ENCODE results near the gene PRPF6. TPM values are rescaled to one million over a fixed set of nuclear protein-coding genes. Genes with fewer than 3 reads are reported as not detected.

The PRPF6 gene
- total RNA-seq, 2 donors from 2014 or later, result 42.3 to 52.1 TPM

DNA sequence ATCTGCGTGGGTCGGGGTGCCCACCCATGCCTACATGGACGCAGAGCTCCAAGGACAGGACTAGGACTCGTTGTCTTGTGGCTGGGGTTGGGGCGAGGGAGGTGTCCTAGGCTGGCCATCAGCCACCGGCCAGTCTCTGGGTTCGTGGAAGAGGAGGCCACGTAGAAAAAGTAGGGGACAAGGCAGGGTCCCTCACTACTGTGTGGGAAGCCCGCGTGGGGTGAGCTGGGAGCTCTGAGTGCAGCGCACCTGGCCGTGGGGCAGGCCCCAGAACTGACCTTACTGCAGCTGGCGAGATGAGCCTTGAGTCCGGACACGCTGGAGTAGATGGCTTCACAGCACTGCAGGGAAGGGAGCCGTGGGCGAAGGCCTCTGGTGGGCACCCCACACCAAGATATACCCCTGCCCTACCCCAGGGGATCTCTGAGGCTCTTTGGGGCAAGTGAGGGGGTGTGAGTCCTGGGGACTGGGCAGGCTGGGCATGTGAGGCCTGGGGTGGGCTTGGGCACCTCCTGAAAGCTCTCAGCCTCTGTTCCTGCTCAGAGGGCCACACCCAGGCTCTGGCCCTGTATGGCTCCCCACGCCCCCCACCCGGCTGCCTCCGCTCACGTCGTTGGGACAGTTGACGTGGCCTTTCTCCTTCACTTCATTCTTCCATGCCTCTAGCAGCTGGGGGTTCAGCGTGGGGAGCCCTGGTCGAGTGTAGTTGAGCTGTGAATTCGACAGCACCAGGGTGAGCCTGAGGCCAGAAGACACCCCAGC, 19.1 kb upstream of the PRPF6 start:
- no peak for DNase-seq
- intact Hi-C loops (cut with DNase I), result loop anchor here (10.0 kb wide), 1 partner anchor 417 kb away; the partner anchor contains the start of gene SRMS

DNA sequence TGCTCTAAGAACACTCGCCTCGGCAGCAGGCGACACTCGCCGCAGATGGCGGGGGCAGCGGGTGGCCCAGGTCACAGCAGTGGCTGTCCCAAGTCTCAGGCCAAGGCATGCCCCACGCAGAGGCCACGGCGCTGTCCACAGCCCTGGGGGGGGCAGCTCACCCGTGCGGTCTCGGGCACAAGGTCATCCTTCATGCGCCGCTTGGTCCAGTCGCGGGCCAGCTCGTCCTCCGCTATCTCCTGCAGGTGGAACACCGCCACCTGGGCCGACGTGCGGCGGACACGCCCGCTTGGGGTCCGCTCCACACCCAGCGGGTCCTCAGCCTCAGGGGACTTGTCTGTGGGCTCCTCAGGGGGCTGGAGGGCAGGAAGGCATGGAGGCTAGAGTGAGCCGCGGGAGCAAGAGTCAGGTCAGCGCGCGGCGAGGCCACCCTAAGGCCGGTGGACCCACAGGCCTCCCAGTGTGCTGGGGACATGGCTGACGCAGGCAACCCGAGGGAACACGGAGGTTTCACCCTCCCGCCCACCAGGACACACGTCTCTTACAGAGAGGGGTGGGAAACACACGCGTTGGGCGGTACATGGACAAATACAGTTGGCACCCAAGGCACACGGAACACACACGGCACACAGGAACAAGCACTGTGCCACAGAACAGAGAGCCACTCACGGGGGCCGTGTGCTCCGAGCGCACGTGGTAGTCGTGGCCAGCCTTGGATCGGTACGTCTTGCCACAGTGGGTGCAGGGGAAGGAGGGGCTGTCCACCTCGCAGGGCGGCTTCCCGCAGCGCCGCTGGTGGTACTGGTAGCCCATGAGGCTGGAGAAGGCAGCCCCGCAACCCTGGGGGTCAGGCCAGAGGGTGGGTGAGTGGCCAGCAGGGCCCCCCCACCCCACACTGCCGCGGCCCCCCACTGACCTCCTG, 18.2 kb upstream of the PRPF6 start:
- 93 to 94% methylated on average over 18 to 37 of the region's 61 CpGs for WGBS, 2 donors
- Histone ChIP-seq H3K27ac (no peak overlapping the region), H3K27me3 (no peaks in the 10 kb centered on the region), H3K4me3 (no peak overlapping the region), H3K4me1 (peaks cover 2% of the 10 kb centered on the region), H3K9me3 (no peaks in the 10 kb centered on the region), H3K36me3 (replicated peaks in 1 of 2; ENCODE audit: insufficient read depth in 1 of 2, low read depth in 2 of 2) (peaks cover 0 to 16% of the 10 kb centered on the region in 2 donors)
- intact Hi-C loops (cut with DNase I), result loop anchor here (10.0 kb wide), 1 partner anchor 418 kb away; the partner anchor contains the start of gene SRMS
- DNase-seq (no peak), ATAC-seq (no peak)
- TF ChIP-seq, protein P1, sequence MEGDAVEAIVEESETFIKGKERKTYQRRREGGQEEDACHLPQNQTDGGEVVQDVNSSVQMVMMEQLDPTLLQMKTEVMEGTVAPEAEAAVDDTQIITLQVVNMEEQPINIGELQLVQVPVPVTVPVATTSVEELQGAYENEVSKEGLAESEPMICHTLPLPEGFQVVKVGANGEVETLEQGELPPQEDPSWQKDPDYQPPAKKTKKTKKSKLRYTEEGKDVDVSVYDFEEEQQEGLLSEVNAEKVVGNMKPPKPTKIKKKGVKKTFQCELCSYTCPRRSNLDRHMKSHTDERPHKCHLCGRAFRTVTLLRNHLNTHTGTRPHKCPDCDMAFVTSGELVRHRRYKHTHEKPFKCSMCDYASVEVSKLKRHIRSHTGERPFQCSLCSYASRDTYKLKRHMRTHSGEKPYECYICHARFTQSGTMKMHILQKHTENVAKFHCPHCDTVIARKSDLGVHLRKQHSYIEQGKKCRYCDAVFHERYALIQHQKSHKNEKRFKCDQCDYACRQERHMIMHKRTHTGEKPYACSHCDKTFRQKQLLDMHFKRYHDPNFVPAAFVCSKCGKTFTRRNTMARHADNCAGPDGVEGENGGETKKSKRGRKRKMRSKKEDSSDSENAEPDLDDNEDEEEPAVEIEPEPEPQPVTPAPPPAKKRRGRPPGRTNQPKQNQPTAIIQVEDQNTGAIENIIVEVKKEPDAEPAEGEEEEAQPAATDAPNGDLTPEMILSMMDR (IDR thresholded peaks at IDR 0.05), result no peak
- no peak for TF ChIP-seq POLR2A (IDR thresholded peaks at IDR 0.05)

More for the DNA sequence above, 19.1 kb upstream of the PRPF6 start:
- H3K27me3 ChIP-seq, result no peaks in the 10 kb centered on the region
- peaks cover 0 to 16% of the 10 kb centered on the region in 2 donors for H3K36me3 ChIP-seq (replicated peaks in 1 of 2; ENCODE audit: insufficient read depth in 1 of 2, low read depth in 2 of 2)
- no peaks in the 10 kb centered on the region for H3K9me3 ChIP-seq
- H3K27ac ChIP-seq, result no peak overlapping the region
- WGBS, 2 donors, result 92 to 93% methylated on average over 11 to 26 of the region's 26 CpGs
- H3K4me3 ChIP-seq, result no peak overlapping the region
- peaks cover 11% of the 10 kb centered on the region for H3K4me1 ChIP-seq
- TF ChIP-seq, protein P1 (IDR thresholded peaks at IDR 0.05), result no peak
- no peak for TF ChIP-seq POLR2A (IDR thresholded peaks at IDR 0.05)
- ATAC-seq, result no peak

DNA sequence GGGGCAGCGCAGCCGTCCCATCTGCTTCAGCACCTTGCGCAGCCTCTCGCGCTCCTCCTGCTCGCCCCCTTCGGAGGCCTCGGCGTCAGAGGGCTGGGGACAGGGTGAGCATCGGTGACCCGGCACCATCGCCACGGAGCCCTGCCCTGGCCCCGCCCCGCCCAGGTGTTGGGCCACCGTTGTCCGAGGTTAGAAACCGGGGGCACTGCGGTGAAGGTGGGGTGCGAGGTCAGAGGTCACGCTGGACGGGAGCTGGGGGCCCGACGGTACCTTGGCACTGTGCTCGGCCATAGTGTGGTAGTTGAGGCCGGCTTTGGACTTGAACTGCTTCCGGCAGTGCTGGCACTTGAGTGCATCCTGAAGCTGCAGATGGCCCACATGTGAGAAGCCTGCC, 17.6 kb upstream of the PRPF6 start:
- WGBS, 2 donors, result 85 to 94% methylated on average over 3 to 27 of the region's 27 CpGs
- no peak for DNase-seq
- Histone ChIP-seq H3K27ac (no peak overlapping the region), H3K4me1 (peaks cover 2% of the 10 kb centered on the region), H3K4me3 (no peak overlapping the region), H3K36me3 (replicated peaks in 1 of 2; ENCODE audit: insufficient read depth in 1 of 2, low read depth in 2 of 2) (peaks cover 0 to 16% of the 10 kb centered on the region in 2 donors), H3K27me3 (no peaks in the 10 kb centered on the region), H3K9me3 (no peaks in the 10 kb centered on the region)
- ATAC-seq, result no peak
- intact Hi-C loops (cut with DNase I), result loop anchor here (10.0 kb wide), 1 partner anchor 419 kb away; the partner anchor contains the start of gene SRMS
- no peak for TF ChIP-seq POLR2A (IDR thresholded peaks at IDR 0.05)
- TF ChIP-seq, protein P1 (IDR thresholded peaks at IDR 0.05), result no peak

DNA sequence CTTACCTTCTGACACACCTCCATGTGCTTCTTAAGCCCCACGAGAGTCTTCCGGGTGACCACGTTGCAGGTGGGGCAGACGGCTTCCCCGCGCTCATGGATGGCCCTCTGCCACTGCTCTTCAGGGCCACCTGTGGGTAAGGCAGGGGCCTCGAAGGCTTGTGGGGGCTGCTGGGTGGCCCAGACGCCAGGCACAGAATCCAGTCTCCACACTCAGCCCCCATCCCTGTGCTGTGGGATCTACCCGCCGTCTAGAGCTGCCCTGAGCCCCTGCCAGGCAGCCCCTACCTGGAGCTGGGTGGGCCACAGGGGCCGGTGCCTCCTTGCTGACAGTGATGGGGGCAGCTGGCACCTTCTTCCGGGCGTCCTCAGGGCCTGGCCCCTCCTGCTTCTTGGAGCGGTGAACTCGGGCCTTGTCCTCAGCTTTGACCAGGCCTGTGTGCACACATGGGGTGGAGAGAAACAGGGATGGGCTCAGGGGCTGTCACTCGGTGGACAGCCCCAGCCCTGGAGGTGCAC, 17.1 kb upstream of the PRPF6 start:
- ATAC-seq, result no peak
- DNase-seq, result no peak

More for the DNA sequence above, 17.1 kb upstream of the PRPF6 start:
- intact Hi-C loops (cut with DNase I), result loop anchor here (10.0 kb wide), 1 partner anchor 419 kb away; the partner anchor contains the start of gene SRMS
- H3K4me1 ChIP-seq, result peaks cover 7% of the 10 kb centered on the region
- no peaks in the 10 kb centered on the region for H3K9me3 ChIP-seq
- TF ChIP-seq, protein P1 (IDR thresholded peaks at IDR 0.05), result no peak
- TF ChIP-seq POLR2A (IDR thresholded peaks at IDR 0.05), result no peak
- 90 to 98% methylated on average over 7 to 12 of the region's 16 CpGs for WGBS, 2 donors
- no peaks in the 10 kb centered on the region for H3K27me3 ChIP-seq
- H3K4me3 ChIP-seq, result no peak overlapping the region
- H3K27ac ChIP-seq, result no peak overlapping the region
- H3K36me3 ChIP-seq (replicated peaks in 1 of 2; ENCODE audit: insufficient read depth in 1 of 2, low read depth in 2 of 2), result peaks cover 0 to 16% of the 10 kb centered on the region in 2 donors

All from body of pancreas (tissue), 4 donors.